HL-60 (cell line): Measurements from ENCODE around the gene FGF21.

ENCODE experiments used
- POLR2AphosphoS5 ChIP-seq: IDR thresholded peaks from 2 replicates; pipeline ENCODE4 v1.6.1; 2012; ENCODE audit warnings: low read depth
- SPI1 ChIP-seq: IDR thresholded peaks from 2 replicates; pipeline ENCODE4 v1.6.1; 2012; ENCODE audit warnings: low read depth, mild to moderate bottlenecking, borderline replicate concordance
- TF ChIP-seq, protein P1 (sequence below): IDR thresholded peaks from 2 replicates; pipeline ENCODE4 v1.6.1; 2012; ENCODE audit warnings: low read depth; ENCODE audit not compliant: insufficient replicate concordance
- TF ChIP-seq, protein P2 (sequence below): IDR thresholded peaks from one replicate; pipeline ENCODE4 v1.5.1; 2011; ENCODE audit warnings: low read length, control low read depth, inconsistent platforms; ENCODE audit not compliant: insufficient read depth

GRCh38 chr19:48750771-48751504 is 4.4 kb upstream of the FGF21 start:
- TF ChIP-seq, protein P1, sequence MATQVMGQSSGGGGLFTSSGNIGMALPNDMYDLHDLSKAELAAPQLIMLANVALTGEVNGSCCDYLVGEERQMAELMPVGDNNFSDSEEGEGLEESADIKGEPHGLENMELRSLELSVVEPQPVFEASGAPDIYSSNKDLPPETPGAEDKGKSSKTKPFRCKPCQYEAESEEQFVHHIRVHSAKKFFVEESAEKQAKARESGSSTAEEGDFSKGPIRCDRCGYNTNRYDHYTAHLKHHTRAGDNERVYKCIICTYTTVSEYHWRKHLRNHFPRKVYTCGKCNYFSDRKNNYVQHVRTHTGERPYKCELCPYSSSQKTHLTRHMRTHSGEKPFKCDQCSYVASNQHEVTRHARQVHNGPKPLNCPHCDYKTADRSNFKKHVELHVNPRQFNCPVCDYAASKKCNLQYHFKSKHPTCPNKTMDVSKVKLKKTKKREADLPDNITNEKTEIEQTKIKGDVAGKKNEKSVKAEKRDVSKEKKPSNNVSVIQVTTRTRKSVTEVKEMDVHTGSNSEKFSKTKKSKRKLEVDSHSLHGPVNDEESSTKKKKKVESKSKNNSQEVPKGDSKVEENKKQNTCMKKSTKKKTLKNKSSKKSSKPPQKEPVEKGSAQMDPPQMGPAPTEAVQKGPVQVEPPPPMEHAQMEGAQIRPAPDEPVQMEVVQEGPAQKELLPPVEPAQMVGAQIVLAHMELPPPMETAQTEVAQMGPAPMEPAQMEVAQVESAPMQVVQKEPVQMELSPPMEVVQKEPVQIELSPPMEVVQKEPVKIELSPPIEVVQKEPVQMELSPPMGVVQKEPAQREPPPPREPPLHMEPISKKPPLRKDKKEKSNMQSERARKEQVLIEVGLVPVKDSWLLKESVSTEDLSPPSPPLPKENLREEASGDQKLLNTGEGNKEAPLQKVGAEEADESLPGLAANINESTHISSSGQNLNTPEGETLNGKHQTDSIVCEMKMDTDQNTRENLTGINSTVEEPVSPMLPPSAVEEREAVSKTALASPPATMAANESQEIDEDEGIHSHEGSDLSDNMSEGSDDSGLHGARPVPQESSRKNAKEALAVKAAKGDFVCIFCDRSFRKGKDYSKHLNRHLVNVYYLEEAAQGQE: no peak
- TF ChIP-seq, protein P2, sequence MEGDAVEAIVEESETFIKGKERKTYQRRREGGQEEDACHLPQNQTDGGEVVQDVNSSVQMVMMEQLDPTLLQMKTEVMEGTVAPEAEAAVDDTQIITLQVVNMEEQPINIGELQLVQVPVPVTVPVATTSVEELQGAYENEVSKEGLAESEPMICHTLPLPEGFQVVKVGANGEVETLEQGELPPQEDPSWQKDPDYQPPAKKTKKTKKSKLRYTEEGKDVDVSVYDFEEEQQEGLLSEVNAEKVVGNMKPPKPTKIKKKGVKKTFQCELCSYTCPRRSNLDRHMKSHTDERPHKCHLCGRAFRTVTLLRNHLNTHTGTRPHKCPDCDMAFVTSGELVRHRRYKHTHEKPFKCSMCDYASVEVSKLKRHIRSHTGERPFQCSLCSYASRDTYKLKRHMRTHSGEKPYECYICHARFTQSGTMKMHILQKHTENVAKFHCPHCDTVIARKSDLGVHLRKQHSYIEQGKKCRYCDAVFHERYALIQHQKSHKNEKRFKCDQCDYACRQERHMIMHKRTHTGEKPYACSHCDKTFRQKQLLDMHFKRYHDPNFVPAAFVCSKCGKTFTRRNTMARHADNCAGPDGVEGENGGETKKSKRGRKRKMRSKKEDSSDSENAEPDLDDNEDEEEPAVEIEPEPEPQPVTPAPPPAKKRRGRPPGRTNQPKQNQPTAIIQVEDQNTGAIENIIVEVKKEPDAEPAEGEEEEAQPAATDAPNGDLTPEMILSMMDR: no peak
- no peak for TF ChIP-seq SPI1
- no peak for TF ChIP-seq POLR2AphosphoS5
